Naive thymus-derived CD4-positive, alpha-beta T cell (primary cell): Measurements from ENCODE around the gene DCHS2. TPM values are rescaled to one million over a fixed set of nuclear protein-coding genes. Genes with fewer than 3 reads are reported as not detected.

Source experiments
- ATAC-seq: fragments of 150-1000 bp; cut with Tn5 transposase; 2 replicates; pipeline ENCODE4 v1.10.0; 2021; ENCODE audit warnings: mild to moderate bottlenecking, moderate library complexity
- CTCF ChIA-PET: fragments of 350-600 bp; sonication (Branson Sonifier 250); formaldehyde crosslinking; loops from one replicate; lab custom pipeline; 2021; ENCODE audit warnings: antibody characterized with exemption; lab: Charles Lee
- POLR2A ChIA-PET: fragments of 350-600 bp; sonication (Branson Sonifier 250); formaldehyde crosslinking; loops from one replicate; lab custom pipeline; 2021; ENCODE audit warnings: antibody characterized with exemption, inconsistent platforms; lab: Charles Lee
- DNase-seq, 9 donors: peaks; one replicate each; pipeline versions ENCODE4 v3.0.0 to v3.0.0-alpha.2; 2020 to 2022; ENCODE audit warnings: mixed read lengths in 1 of 9
- H3K27ac ChIP-seq: one replicate; pipeline ENCODE4 v1.7.0; 2013; ENCODE audit warnings: mild to moderate bottlenecking, low read depth, low read length, moderate library complexity
- H3K27me3 ChIP-seq, 2 donors: one replicate each; pipeline ENCODE4 v1.7.0; 2013; ENCODE audit warnings: low read length in 2 of 2, mild to moderate bottlenecking in 2 of 2, moderate library complexity in 2 of 2; ENCODE audit not compliant: control insufficient read depth in 2 of 2, insufficient read depth in 2 of 2
- H3K36me3 ChIP-seq, 3 experiments: 1 replicate in 2 of 3; 2 replicates in 1 of 3; pipeline ENCODE4 v1.7.0; 2013; ENCODE audit warnings: low read length in 3 of 3, mild to moderate bottlenecking in 3 of 3, moderate library complexity in 1 of 3; ENCODE audit not compliant: insufficient read depth in 3 of 3, control insufficient read depth in 2 of 3
- H3K4me1 ChIP-seq, 2 donors: one replicate each; pipeline ENCODE4 v1.7.0; 2013; ENCODE audit warnings: low read length in 2 of 2, mild to moderate bottlenecking in 2 of 2, moderate library complexity in 1 of 2; ENCODE audit not compliant: control insufficient read depth in 2 of 2, insufficient read depth in 2 of 2
- H3K4me3 ChIP-seq: 2 replicates; pipeline ENCODE4 v1.7.0; 2013; ENCODE audit warnings: mild to moderate bottlenecking, low read length
- H3K9me3 ChIP-seq, 3 experiments: 1 replicate in 2 of 3; 2 replicates in 1 of 3; pipeline ENCODE4 v1.7.0; 2013; ENCODE audit warnings: low read length in 3 of 3; ENCODE audit not compliant: control insufficient read depth in 2 of 3
- H3K27ac Mint-ChIP-seq, 9 donors: one replicate each; pipeline ENCODE4 v1.8.0; 2020 to 2022; ENCODE audit warnings: mixed read lengths in 9 of 9, mild to moderate bottlenecking in 8 of 9, moderate library complexity in 5 of 9, inconsistent platforms in 2 of 9
- H3K27me3 Mint-ChIP-seq, 5 donors: one replicate each; pipeline ENCODE4 v1.8.0; 2021 to 2022; ENCODE audit warnings: mixed read lengths in 5 of 5, mild to moderate bottlenecking in 1 of 5
- H3K36me3 Mint-ChIP-seq, 5 donors: one replicate each; pipeline ENCODE4 v1.8.0; 2020 to 2022; ENCODE audit warnings: mixed read lengths in 5 of 5, mild to moderate bottlenecking in 3 of 5, inconsistent platforms in 1 of 5
- H3K4me1 Mint-ChIP-seq, 7 donors: one replicate each; pipeline ENCODE4 v1.8.0; 2020 to 2022; ENCODE audit warnings: mixed read lengths in 7 of 7, mild to moderate bottlenecking in 3 of 7, inconsistent platforms in 1 of 7
- H3K4me3 Mint-ChIP-seq, 10 donors: one replicate each; pipeline ENCODE4 v1.8.0; 2020 to 2022; ENCODE audit warnings: mild to moderate bottlenecking in 10 of 10, mixed read lengths in 10 of 10, moderate library complexity in 6 of 10, inconsistent platforms in 2 of 10
- H3K9me3 Mint-ChIP-seq, 11 donors: one replicate each; pipeline ENCODE4 v1.8.0; 2020 to 2022; ENCODE audit warnings: mixed read lengths in 11 of 11, mild to moderate bottlenecking in 4 of 11, inconsistent platforms in 1 of 11, moderate library complexity in 1 of 11
- intact Hi-C, 2 donors: fragments of 100-400 bp; cut with micrococcal nuclease; formaldehyde crosslinking; loops; one replicate each; pipeline ENCODE4 v1.15.1; 2023
- polyA plus RNA-seq, 2 donors: library from polyadenylated mRNA; unstranded; fragments of 300-500 nt; fragmentation: Illumina TruSeq; gene quantifications; one replicate each; pipeline ENCODE4 v1.2.3, GENCODE V29; 2021
- total RNA-seq, 6 experiments: library from RNA in 5 of 6; stranded (reverse) in 5 of 6; gene quantifications; 1 replicate in 5 of 6; 2 replicates in 1 of 6; pipeline ENCODE4 v1.2.3 and lab custom pipeline; 2021 to 2026

DCHS2 gene
- total and polyA plus RNA-seq, 7 experiments from 2014 or later: 0.05 to 0.08 TPM; not detected in 5

DNA sequence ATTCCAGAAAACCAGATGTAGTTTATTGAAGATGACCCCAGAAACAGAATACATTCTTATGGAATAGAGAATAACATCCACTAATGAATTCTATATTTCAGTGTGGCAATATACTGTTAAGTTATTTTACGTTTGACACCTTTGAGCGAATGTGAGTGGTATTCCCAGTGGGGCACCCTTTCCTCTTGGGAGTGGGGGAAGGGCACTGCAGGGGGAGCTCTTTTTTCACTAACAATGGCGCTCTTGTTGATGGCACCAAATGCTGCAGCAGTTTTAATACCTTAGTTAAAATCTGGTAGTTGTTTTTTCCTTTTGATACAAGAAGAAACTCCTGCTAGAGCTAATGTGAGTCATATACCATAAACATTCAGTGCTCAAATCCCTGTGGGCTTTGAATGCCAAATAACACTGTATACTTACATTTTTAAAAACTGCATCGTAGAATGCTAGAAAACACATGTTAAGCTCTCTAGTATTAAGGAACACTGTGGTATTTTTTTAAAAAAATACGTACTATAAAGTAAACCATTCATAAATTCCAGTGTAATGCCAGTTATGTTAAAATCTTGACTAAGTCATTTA is 178.5 kb downstream of the DCHS2 start:
- ChIA-PET POLR2A (no interaction called here), CTCF (no interaction called here)
- Mint-ChIP-seq H3K4me1 (no peaks in the 10 kb centered on the region), H3K36me3 (no peaks in the 10 kb centered on the region), H3K9me3 (peaks cover 0 to 11% (median under 1%) of the 10 kb centered on the region in 11 donors), H3K27ac (no peak overlapping the region), H3K27me3 (peaks cover 0 to 40% (median 22%) of the 10 kb centered on the region in 5 donors), H3K4me3 (no peak overlapping the region)
- Histone ChIP-seq H3K36me3 (no peaks in the 10 kb centered on the region), H3K27me3 (peaks cover 0 to 5% of the 10 kb centered on the region in 2 donors), H3K4me1 (no peaks in the 10 kb centered on the region), H3K4me3 (no peak overlapping the region), H3K27ac (no peak overlapping the region), H3K9me3 (no peaks in the 10 kb centered on the region)
- ATAC-seq (no peak), DNase-seq (no peak)
- intact Hi-C loops: no loop called here

DNA sequence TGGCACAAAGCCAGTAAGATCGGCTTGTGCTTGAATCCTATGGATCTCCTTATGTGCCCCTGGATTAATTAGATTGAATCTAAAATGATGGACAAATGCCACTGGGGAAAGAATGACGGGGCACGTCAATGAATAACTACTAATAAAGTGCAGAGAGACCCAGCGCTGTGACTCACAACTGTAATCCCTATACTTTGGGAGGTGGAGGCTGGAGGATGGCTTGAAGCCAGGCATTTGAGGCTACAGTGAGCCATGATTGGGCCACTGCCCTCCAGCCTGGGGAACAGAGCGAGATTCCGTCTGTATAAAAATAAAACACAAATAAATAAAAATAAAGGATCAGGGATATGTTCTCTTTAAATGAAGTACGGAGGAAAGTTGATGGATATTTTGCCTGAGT is 179.4 kb downstream of the DCHS2 start:
- POLR2A ChIA-PET: no interaction called here
- H3K27me3 Mint-ChIP-seq: peaks cover 2 to 43% (median 27%) of the 10 kb centered on the region in 5 donors
- ATAC-seq (no peak), DNase-seq (no peak)
- CTCF ChIA-PET: no interaction called here
- no peak overlapping the region for H3K27ac ChIP-seq
- no peak overlapping the region for H3K27ac Mint-ChIP-seq
- H3K4me3 ChIP-seq: no peak overlapping the region
- H3K9me3 Mint-ChIP-seq: peaks cover 0 to 12% (median 2%) of the 10 kb centered on the region in 11 donors
- intact Hi-C loops: no loop called here
- no peaks in the 10 kb centered on the region for H3K4me1 Mint-ChIP-seq
- H3K36me3 Mint-ChIP-seq: no peaks in the 10 kb centered on the region
- H3K27me3 ChIP-seq: peaks cover 0 to 5% of the 10 kb centered on the region in 2 donors
- H3K9me3 ChIP-seq: no peaks in the 10 kb centered on the region
- no peaks in the 10 kb centered on the region for H3K4me1 ChIP-seq
- H3K4me3 Mint-ChIP-seq: no peak overlapping the region
- no peaks in the 10 kb centered on the region for H3K36me3 ChIP-seq

DNA sequence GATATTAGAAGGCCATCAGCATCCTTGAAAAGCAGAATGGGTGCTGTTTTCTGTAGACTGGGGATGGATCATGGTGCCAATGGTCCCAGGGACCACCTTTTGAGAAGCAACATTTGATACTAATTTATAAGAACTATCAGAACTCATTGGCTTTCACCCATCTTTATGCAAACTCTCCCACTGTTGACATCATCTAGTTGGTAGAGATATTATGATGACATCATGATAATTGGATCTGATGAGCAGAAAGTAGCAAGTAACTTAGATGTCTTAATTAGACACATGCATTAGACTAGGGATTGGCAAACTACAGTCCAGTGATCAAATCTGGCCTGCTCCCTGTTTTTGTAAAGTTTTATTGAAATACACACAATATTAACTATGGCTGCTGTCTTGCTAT is 181.0 kb downstream of the DCHS2 start:
- no peak overlapping the region for H3K4me3 Mint-ChIP-seq
- ChIA-PET CTCF (no interaction called here), POLR2A (no interaction called here)
- H3K27me3 ChIP-seq: peaks cover 0 to 5% of the 10 kb centered on the region in 2 donors
- no peaks in the 10 kb centered on the region for H3K9me3 ChIP-seq
- intact Hi-C loops: no loop called here
- no peaks in the 10 kb centered on the region for H3K4me1 ChIP-seq
- no peak for ATAC-seq
- no peak overlapping the region for H3K27ac Mint-ChIP-seq
- peaks cover 2 to 40% (median 21%) of the 10 kb centered on the region in 5 donors for H3K27me3 Mint-ChIP-seq
- no peak for DNase-seq
- H3K4me1 Mint-ChIP-seq: no peaks in the 10 kb centered on the region
- H3K27ac ChIP-seq: no peak overlapping the region
- H3K36me3 Mint-ChIP-seq: no peaks in the 10 kb centered on the region
- peaks cover 0 to 12% (median 2%) of the 10 kb centered on the region in 11 donors for H3K9me3 Mint-ChIP-seq
- H3K36me3 ChIP-seq: no peaks in the 10 kb centered on the region
- H3K4me3 ChIP-seq: no peak overlapping the region

- ChIA-PET CTCF (no interaction called here), POLR2A (no interaction called here)
- H3K4me1 ChIP-seq: no peaks in the 10 kb centered on the region
- Mint-ChIP-seq H3K9me3 (peaks cover 0 to 12% (median 2%) of the 10 kb centered on the region in 11 donors), H3K27ac (no peak overlapping the region), H3K36me3 (no peaks in the 10 kb centered on the region), H3K4me1 (no peaks in the 10 kb centered on the region), H3K27me3 (peaks cover 2 to 41% (median 31%) of the 10 kb centered on the region in 5 donors), H3K4me3 (no peak overlapping the region)
- H3K36me3 ChIP-seq: no peaks in the 10 kb centered on the region
- ATAC-seq (no peak), DNase-seq (no peak)
- H3K9me3 ChIP-seq: no peaks in the 10 kb centered on the region
- intact Hi-C loops: no loop called here
- no peak overlapping the region for H3K4me3 ChIP-seq
- H3K27me3 ChIP-seq: no peaks in the 10 kb centered on the region
- H3K27ac ChIP-seq: no peak overlapping the region
Observed at GRCh38 chr4:154308207-154308606, 183.4 kb downstream of the DCHS2 start.

DNA sequence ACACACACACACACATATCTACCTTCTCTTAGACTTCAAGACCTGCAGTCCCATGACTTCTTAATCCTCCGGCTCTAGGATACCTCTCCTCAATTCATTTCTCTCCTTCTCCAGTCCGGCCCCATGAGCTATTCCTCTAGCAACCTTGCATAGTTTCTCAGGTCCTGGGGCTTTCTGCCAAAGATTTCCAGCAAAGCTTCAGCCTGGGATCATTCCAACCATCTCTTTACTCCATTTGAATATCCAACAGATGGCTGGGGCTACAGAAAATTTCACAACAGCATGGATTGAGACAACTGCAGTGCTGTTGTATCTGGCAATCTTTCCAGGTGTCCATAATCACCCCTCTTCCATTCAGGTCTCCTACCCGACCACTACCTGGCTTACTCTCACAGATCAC is 184.1 kb downstream of the DCHS2 start:
- intact Hi-C loops: no loop called here
- no peaks in the 10 kb centered on the region for H3K36me3 ChIP-seq
- H3K4me3 ChIP-seq: no peak overlapping the region
- no peak for ATAC-seq
- ChIA-PET POLR2A (interaction anchor here (0.6 kb wide), 1 partner anchor 44 kb away, joined by 5 read pairs; no protein-coding TSS in a partner anchor), CTCF (no interaction called here)
- no peaks in the 10 kb centered on the region for H3K27me3 ChIP-seq
- Mint-ChIP-seq H3K36me3 (no peaks in the 10 kb centered on the region), H3K4me3 (no peak overlapping the region), H3K4me1 (no peaks in the 10 kb centered on the region), H3K27me3 (peaks cover 2 to 41% (median 31%) of the 10 kb centered on the region in 5 donors), H3K9me3 (peaks cover 0 to 12% (median 2%) of the 10 kb centered on the region in 11 donors), H3K27ac (no peak overlapping the region)
- no peaks in the 10 kb centered on the region for H3K9me3 ChIP-seq
- H3K27ac ChIP-seq: no peak overlapping the region
- no peaks in the 10 kb centered on the region for H3K4me1 ChIP-seq
- DNase-seq: no peak

DNA sequence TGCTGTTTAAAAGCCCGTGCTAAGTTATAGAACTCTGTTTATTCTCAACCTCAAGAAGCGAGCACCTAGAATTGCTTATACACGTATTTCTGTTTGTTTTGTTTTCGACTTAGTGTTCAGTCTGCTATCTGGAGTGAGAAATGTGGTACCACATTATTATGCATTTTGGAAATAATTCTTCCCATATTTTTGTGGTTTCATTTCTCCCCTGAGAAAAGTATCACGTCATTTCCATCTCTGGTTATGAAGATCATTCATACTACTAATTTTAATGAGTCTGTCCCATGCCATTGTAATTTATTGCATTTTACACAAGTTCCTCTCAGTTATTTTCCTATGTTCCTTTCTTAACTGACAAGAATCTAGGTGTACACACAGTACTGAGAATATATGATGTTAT is 186.0 kb downstream of the DCHS2 start:
- POLR2A ChIA-PET: no interaction called here

DNA sequence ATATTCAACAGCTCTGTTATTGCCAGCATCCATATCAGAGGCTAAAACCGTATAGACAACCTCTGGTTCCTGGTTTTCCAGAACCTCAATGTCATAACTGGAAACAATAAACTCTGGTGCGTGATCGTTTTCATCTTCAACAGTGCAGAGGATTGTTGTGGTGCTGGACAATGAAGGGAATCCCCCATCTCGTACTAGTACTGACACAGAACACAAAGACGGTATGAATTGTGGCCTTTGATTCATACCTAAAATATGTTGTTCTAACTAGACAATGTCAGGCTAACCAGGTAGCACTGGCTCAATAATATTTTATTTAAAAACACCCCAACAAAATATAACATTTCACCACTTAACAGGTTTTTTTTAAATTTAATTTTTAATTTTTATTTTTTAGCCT is 186.9 kb downstream of the DCHS2 start:
- H3K4me1 Mint-ChIP-seq: no peaks in the 10 kb centered on the region
- DNase-seq: no peak
- no peaks in the 10 kb centered on the region for H3K4me1 ChIP-seq
- peaks cover 0 to 12% (median 2%) of the 10 kb centered on the region in 11 donors for H3K9me3 Mint-ChIP-seq
- CTCF ChIA-PET: no interaction called here
- intact Hi-C loops: no loop called here
- H3K27ac Mint-ChIP-seq: no peak overlapping the region
- no peaks in the 10 kb centered on the region for H3K9me3 ChIP-seq
- H3K4me3 ChIP-seq: no peak overlapping the region
- H3K36me3 ChIP-seq: no peaks in the 10 kb centered on the region
- no peak overlapping the region for H3K4me3 Mint-ChIP-seq
- no peaks in the 10 kb centered on the region for H3K36me3 Mint-ChIP-seq
- peaks cover 4 to 37% (median 27%) of the 10 kb centered on the region in 5 donors for H3K27me3 Mint-ChIP-seq
- POLR2A ChIA-PET: no interaction called here
- no peaks in the 10 kb centered on the region for H3K27me3 ChIP-seq
- H3K27ac ChIP-seq: no peak overlapping the region
- no peak for ATAC-seq

More for the DNA sequence above, 186.0 kb downstream of the DCHS2 start:
- H3K27me3 Mint-ChIP-seq: peaks cover 2 to 35% (median 23%) of the 10 kb centered on the region in 5 donors
- no peaks in the 10 kb centered on the region for H3K4me1 Mint-ChIP-seq
- H3K4me3 Mint-ChIP-seq: no peak overlapping the region
- intact Hi-C loops: no loop called here
- DNase-seq: no peak
- CTCF ChIA-PET: no interaction called here
- no peak for ATAC-seq
- H3K27ac Mint-ChIP-seq: no peak overlapping the region
- H3K4me1 ChIP-seq: no peaks in the 10 kb centered on the region
- H3K9me3 Mint-ChIP-seq: peaks cover 0 to 12% (median 2%) of the 10 kb centered on the region in 11 donors
- no peaks in the 10 kb centered on the region for H3K36me3 ChIP-seq
- H3K36me3 Mint-ChIP-seq: no peaks in the 10 kb centered on the region
- H3K27ac ChIP-seq: no peak overlapping the region
- H3K9me3 ChIP-seq: no peaks in the 10 kb centered on the region
- H3K27me3 ChIP-seq: no peaks in the 10 kb centered on the region
- no peak overlapping the region for H3K4me3 ChIP-seq
